T follicular helper cell (primary cell): ENCODE data around the gene TMEFF2.

ENCODE experiments used
- DNase-seq: peaks from one replicate; pipeline ENCODE4 v3.0.0-alpha.2; 2020; ENCODE audit warnings: low read depth

The TMEFF2 gene

DNA sequence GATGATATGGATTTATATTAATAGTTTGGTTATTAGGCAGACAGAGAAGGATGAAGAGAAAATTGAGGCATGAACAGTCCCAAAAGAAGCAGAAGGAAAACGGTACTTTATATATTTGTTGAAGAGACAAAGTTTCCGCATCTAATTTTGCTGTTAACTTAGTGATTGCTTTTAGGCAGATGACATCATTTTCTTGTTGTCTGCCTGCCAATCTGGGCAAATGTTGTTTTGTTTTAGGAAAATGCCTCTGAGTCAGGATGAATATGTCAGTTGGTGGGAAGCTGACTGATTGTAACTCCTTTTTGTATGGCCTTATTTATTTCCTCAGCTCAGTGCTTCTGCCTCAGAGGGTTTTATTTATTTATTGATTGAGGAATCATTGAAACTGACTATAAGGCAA is 295.3 kb downstream of the TMEFF2 start:
- DNase-seq = no peak
